HEK293 (cell line): ENCODE data around the gene RPL10A.

ENCODE experiments used
- TCF7L2 ChIP-seq: IDR thresholded peaks from 2 replicates; pipeline ENCODE4 v1.6.1; 2011; ENCODE audit warnings: low read depth, mild to moderate bottlenecking, inconsistent platforms, low read length, moderate library complexity, borderline replicate concordance
- ZNF138 ChIP-seq: fragments of 450-650 bp; formaldehyde crosslinking; IDR thresholded peaks from 2 replicates; pipeline ENCODE4 v1.5.1; 2016; ENCODE audit warnings: missing biosample characterization, missing genetic modification characterization, borderline replicate concordance
- ZNF350 ChIP-seq: fragments of 450-650 bp; formaldehyde crosslinking; IDR thresholded peaks from 2 replicates; pipeline ENCODE4 v1.5.0; 2017; ENCODE audit warnings: missing biosample characterization, mild to moderate bottlenecking, missing genetic modification characterization
- TF ChIP-seq, protein P1 (sequence below): fragments of 450-650 bp; formaldehyde crosslinking; IDR thresholded peaks from 2 replicates; pipeline ENCODE4 v1.5.1; 2016; ENCODE audit warnings: missing biosample characterization, missing genetic modification characterization

- TF ChIP-seq, protein P1, sequence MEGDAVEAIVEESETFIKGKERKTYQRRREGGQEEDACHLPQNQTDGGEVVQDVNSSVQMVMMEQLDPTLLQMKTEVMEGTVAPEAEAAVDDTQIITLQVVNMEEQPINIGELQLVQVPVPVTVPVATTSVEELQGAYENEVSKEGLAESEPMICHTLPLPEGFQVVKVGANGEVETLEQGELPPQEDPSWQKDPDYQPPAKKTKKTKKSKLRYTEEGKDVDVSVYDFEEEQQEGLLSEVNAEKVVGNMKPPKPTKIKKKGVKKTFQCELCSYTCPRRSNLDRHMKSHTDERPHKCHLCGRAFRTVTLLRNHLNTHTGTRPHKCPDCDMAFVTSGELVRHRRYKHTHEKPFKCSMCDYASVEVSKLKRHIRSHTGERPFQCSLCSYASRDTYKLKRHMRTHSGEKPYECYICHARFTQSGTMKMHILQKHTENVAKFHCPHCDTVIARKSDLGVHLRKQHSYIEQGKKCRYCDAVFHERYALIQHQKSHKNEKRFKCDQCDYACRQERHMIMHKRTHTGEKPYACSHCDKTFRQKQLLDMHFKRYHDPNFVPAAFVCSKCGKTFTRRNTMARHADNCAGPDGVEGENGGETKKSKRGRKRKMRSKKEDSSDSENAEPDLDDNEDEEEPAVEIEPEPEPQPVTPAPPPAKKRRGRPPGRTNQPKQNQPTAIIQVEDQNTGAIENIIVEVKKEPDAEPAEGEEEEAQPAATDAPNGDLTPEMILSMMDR (tag by site-specific recombination) = no peak
- no peak for TF ChIP-seq ZNF350 (tag by site-specific recombination)
- no peak for TF ChIP-seq ZNF138 (tag by site-specific recombination)
- no peak for TF ChIP-seq TCF7L2
Observed at GRCh38 chr6:35483893-35484645, 15.9 kb downstream of the RPL10A start.
